Testis (tissue), 3 donors: ENCODE data around the gene NT5C. TPM values are rescaled to one million over a fixed set of nuclear protein-coding genes. Genes with fewer than 3 reads are reported as not detected.

ENCODE experiments used
- DNase-seq: peaks from one replicate; pipeline ENCODE4 v3.0.0-alpha.2; 2019
- H3K27ac ChIP-seq, 2 donors: fragments of 200-600 bp; sonication (generic); one replicate each; pipeline ENCODE4 v1.5.1; 2019
- H3K27me3 ChIP-seq: fragments of 200-600 bp; sonication (generic); one replicate; pipeline ENCODE4 v1.5.1; 2019
- H3K36me3 ChIP-seq: fragments of 200-600 bp; sonication (generic); one replicate; pipeline ENCODE4 v1.5.1; 2017; ENCODE audit warnings: low read depth; ENCODE audit errors: missing control alignments
- H3K4me1 ChIP-seq: fragments of 200-600 bp; sonication (generic); one replicate; pipeline ENCODE4 v1.5.1; 2019
- H3K4me3 ChIP-seq, 2 donors: fragments of 200-600 bp; sonication (generic); one replicate each; pipeline ENCODE4 v1.5.1; 2017 to 2019
- H3K9me3 ChIP-seq: fragments of 200-600 bp; sonication (generic); one replicate; pipeline ENCODE4 v1.5.1; 2017
- POLR2A ChIP-seq: fragments of 450-650 bp; IDR thresholded peaks from one replicate; pipeline ENCODE4 v1.6.1; 2017; ENCODE audit warnings: antibody characterized with exemption, mild to moderate bottlenecking, moderate library complexity
- WGBS, 2 donors: methylation state at CpG; one replicate each; pipeline ENCODE4 v1.1.5; 2018; 5-methylcytosine and 5-hydroxymethylcytosine counted together
- intact Hi-C: fragments of 100-400 bp; cut with DNase I; formaldehyde crosslinking; loops from one replicate; pipeline ENCODE4 v1.15.1; 2023; ENCODE audit warnings: low total_unique reads
- polyA plus RNA-seq: library from polyadenylated mRNA; stranded (reverse); fragments of 350-450 nt; fragmentation: Illumina TruSeq; extraction: RNeasy Lipid Tissue Mini Kit (QIAGEN cat#74804); gene quantifications from one replicate; pipeline ENCODE4 v1.2.3, GENCODE V29; 2014; ENCODE audit warnings: low read depth, low replicate concordance; ENCODE audit not compliant: insufficient read depth
- total RNA-seq, 2 donors: library from RNA; depleted of rRNA; stranded (reverse); fragments of >200 nt; gene quantifications; one replicate each; pipeline ENCODE4 v1.2.3, GENCODE V29; 2016
- TF ChIP-seq, protein P1 (sequence below), 3 experiments: fragments of 450-650 bp in 2 of 3; fragments of 200-600 bp in 1 of 3; sonication (generic) in 1 of 3; IDR thresholded peaks; one replicate each; pipeline ENCODE4 v1.5.1; 2016 to 2019; ENCODE audit warnings: antibody characterized with exemption in 3 of 3, mild to moderate bottlenecking in 2 of 3, moderate library complexity in 1 of 3

The NT5C gene
- total and polyA plus RNA-seq, 3 donors from 2014 or later = 22.2 to 83.6 (median 76.5) TPM

DNA sequence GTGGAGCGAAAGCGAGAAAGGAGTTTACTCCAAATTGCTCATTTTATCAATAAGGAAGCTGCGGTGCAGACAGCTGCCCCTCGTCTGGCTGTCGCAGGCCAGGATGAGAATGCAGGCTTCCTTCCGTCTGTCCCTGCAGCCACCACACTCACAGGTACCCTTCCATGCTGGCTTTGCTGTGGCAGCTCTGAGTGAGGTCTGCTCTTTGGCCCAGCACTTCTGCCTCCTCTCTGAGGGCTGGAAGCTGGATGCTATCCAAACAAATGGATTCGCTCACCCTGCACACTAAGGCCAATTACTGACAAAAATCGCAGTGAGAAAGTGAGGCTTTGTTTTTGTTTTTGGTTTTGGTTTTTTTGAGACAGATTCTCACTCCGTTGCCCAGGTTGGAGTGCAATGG lies 14.8 kb downstream of the NT5C start:
- Histone ChIP-seq H3K4me1 (peaks cover 9% of the 10 kb centered on the region), H3K27ac (no peak overlapping the region), H3K27me3 (no peaks in the 10 kb centered on the region), H3K36me3 (no peaks in the 10 kb centered on the region), H3K4me3 (no peak overlapping the region), H3K9me3 (no peaks in the 10 kb centered on the region)
- 62 to 73% methylated on average over 9 of the region's 9 CpGs for WGBS, 2 donors
- TF ChIP-seq, protein P1, sequence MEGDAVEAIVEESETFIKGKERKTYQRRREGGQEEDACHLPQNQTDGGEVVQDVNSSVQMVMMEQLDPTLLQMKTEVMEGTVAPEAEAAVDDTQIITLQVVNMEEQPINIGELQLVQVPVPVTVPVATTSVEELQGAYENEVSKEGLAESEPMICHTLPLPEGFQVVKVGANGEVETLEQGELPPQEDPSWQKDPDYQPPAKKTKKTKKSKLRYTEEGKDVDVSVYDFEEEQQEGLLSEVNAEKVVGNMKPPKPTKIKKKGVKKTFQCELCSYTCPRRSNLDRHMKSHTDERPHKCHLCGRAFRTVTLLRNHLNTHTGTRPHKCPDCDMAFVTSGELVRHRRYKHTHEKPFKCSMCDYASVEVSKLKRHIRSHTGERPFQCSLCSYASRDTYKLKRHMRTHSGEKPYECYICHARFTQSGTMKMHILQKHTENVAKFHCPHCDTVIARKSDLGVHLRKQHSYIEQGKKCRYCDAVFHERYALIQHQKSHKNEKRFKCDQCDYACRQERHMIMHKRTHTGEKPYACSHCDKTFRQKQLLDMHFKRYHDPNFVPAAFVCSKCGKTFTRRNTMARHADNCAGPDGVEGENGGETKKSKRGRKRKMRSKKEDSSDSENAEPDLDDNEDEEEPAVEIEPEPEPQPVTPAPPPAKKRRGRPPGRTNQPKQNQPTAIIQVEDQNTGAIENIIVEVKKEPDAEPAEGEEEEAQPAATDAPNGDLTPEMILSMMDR (IDR thresholded peaks at IDR 0.05) = no peak
- no peak for TF ChIP-seq POLR2A
- DNase-seq = no peak
- intact Hi-C loops = loop anchor here (10.0 kb wide), 2 partner anchors 88 to 152 kb away; partner anchors contain the start of gene NUP85

DNA sequence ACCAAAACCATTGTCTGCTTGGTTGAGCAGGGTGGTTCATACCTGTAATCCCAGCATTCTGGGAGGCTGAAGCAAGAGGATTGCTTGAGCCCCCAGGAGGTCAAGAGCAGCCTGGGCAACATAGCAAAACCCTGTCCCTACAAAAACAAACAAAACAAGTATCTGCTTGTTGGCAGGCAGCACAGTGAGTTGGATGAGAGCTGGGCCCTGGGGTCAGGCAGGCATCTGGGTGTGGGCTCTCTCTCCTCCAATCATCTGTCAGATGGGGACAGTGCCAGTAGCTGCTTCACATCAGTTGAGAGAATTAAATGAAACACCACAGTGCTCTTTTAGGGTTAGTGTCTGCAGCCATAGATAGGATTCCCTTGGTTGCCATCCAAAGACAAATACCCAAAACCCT lies 16.0 kb downstream of the NT5C start:
- DNase-seq = no peak
- Histone ChIP-seq H3K27ac (no peak overlapping the region), H3K4me3 (no peak overlapping the region), H3K4me1 (peaks cover 9% of the 10 kb centered on the region), H3K27me3 (no peaks in the 10 kb centered on the region), H3K36me3 (no peaks in the 10 kb centered on the region), H3K9me3 (no peaks in the 10 kb centered on the region)
- TF ChIP-seq, protein P1 (IDR thresholded peaks at IDR 0.05) = no peak
- no peak for TF ChIP-seq POLR2A
- intact Hi-C loops = loop anchor here (10.0 kb wide), 2 partner anchors 89 to 151 kb away; partner anchors contain the start of gene NUP85

DNA sequence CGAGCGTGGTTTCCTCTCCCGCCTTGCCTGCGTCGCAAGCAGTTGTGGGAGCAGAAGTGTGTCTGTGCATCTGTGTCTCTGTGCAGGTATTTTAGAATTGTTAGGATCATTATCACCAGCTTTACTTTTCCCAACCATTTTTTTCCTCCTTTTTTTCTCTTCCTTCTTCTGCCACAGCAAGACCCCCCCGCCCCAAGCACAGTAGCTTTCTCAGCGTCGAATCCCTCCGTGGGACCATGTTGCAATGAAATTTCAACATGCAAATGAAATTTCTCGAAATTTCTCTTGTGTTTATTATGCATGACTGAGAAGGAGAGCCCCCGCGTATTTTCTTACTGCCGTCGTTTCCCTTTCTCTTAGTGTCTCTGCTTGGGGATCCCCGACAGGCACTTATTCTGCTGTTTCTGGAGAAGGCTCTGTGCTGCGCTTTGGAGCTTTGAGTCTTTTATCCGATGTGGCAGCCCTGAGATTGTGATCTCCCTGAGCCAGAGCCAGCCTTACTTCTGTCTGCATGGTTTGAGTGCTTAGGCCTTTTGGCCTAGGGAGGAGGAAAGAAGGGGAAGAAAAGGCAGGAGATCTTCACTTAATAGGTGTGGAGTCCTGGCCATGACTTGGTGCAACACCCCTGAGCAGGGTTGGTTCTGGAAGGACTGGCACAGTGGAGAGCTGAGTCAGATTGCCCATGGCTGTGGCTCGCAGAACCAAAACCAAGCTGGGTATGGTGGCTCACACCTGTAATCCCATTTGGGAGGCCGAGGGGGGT lies 16.8 kb downstream of the NT5C start:
- 33 to 39% methylated on average over 19 of the region's 19 CpGs for WGBS, 2 donors
- intact Hi-C loops = loop anchor here (10.0 kb wide), 2 partner anchors 90 to 150 kb away; partner anchors contain the start of gene NUP85

DNA sequence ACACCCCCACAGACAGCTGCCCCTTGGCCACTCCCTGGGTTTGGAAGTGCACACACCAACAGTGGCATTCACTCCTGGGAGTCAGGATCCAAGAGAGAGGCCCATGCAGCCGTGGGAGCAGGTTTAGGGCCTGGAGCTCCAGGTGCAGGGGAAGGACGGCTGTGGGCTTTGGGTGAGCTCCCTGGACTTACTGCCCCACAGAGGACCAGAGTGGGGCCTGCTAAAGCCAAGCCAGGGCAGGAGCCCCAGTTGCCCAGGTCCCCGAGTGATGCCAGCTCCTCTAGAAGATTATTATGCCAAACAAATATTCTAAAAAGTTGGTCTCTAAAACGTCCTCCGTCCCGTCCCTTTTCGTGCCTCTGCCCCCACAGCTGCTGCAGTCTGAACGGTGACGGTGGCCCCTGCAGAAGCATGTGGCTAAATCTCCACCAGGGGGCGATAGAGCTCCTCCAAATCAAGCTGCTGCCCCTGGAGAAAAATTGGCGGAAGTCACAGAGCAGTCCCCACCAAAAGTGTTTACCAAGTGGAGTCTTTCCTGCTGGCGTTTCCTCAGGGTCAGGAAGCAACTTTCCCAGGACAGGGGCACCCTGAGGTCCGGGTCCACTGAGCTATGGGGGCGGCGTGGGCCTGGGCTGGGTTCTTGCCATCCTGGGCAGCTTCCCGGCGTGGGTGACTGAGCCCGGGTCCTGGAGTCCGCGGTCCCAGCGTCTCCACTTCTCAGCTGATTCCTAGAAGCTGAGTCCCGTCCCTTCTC lies 17.6 kb downstream of the NT5C start:
- peak; percentile 97 for DNase-seq
- Histone ChIP-seq H3K27me3 (no peaks in the 10 kb centered on the region), H3K27ac (peak overlapping the region; percentile 71 to 80), H3K4me1 (peaks cover 14% of the 10 kb centered on the region), H3K9me3 (no peaks in the 10 kb centered on the region), H3K4me3 (peak overlapping the region; percentile 34 to 58), H3K36me3 (no peaks in the 10 kb centered on the region)
- WGBS, 2 donors = 0 to 3% methylated on average over 6 to 22 of the region's 22 CpGs
- intact Hi-C loops = loop anchor here (10.0 kb wide), 2 partner anchors 91 to 149 kb away; partner anchors contain the start of gene NUP85
- no peak for TF ChIP-seq POLR2A
- TF ChIP-seq, protein P1 (IDR thresholded peaks at IDR 0.05) = peak; percentile 90 to 99 (median 94)

More for the DNA sequence above, 16.8 kb downstream of the NT5C start:
- Histone ChIP-seq H3K27ac (peak overlapping the region; percentile 71 to 80), H3K4me1 (peaks cover 9% of the 10 kb centered on the region), H3K9me3 (no peaks in the 10 kb centered on the region), H3K36me3 (no peaks in the 10 kb centered on the region), H3K4me3 (peak overlapping the region; percentile 34 to 58), H3K27me3 (no peaks in the 10 kb centered on the region)
- TF ChIP-seq POLR2A = no peak
- TF ChIP-seq, protein P1 (IDR thresholded peaks at IDR 0.05) = no peak
- DNase-seq = no peak
